Uterus (tissue), 2 donors: ENCODE measurements around the gene FUBP1.

Source experiments
- POLR2A ChIP-seq, 2 donors: fragments of 450-650 bp; IDR thresholded peaks; one replicate each; pipeline ENCODE4 v1.6.1; 2016; ENCODE audit warnings: antibody characterized with exemption in 2 of 2, mild to moderate bottlenecking in 1 of 2, moderate library complexity in 1 of 2
- TF ChIP-seq, protein P1 (sequence below), 4 experiments: fragments of 200-600 bp in 2 of 4; fragments of 450-650 bp in 2 of 4; sonication (generic) in 2 of 4; IDR thresholded peaks; one replicate each; pipeline ENCODE4 v1.5.1; 2016 to 2019; ENCODE audit warnings: antibody characterized with exemption in 4 of 4, mild to moderate bottlenecking in 2 of 4, moderate library complexity in 1 of 4

DNA sequence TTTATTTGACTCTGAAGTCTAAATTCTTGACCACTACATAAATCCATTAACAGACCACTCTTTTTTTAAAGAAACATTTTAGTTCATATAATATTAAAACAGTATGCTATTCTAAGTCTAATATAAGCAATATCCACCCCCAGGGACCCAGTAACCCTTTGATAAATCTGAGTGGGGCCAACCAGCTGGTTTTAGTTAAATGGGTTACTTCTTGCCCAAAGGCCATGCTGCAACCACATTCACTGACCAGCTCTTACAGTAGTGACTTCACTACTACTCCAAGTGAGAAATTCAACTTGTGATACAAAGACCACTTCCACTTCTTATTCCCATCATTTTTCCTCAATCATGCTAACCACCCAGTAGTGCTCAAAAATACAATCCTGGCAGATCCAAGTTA lies 20.5 kb downstream of the FUBP1 start:
- TF ChIP-seq, protein P1, sequence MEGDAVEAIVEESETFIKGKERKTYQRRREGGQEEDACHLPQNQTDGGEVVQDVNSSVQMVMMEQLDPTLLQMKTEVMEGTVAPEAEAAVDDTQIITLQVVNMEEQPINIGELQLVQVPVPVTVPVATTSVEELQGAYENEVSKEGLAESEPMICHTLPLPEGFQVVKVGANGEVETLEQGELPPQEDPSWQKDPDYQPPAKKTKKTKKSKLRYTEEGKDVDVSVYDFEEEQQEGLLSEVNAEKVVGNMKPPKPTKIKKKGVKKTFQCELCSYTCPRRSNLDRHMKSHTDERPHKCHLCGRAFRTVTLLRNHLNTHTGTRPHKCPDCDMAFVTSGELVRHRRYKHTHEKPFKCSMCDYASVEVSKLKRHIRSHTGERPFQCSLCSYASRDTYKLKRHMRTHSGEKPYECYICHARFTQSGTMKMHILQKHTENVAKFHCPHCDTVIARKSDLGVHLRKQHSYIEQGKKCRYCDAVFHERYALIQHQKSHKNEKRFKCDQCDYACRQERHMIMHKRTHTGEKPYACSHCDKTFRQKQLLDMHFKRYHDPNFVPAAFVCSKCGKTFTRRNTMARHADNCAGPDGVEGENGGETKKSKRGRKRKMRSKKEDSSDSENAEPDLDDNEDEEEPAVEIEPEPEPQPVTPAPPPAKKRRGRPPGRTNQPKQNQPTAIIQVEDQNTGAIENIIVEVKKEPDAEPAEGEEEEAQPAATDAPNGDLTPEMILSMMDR (IDR thresholded peaks at IDR 0.05) = no peak
- no peak for TF ChIP-seq POLR2A (IDR thresholded peaks at IDR 0.05)
